Measurements from ENCODE around the gene OR9A4. TPM values are rescaled to one million over a fixed set of nuclear protein-coding genes. Genes with fewer than 3 reads are reported as not detected.

OR9A4 gene
- total and polyA plus RNA-seq, 10 of the 15 experiments (the other 5 are each of a cell fraction or from before 2014, with no cell fraction given): not detected

GRCh38 chr7:141950806-141951205 lies 34.6 kb downstream of the OR9A4 start (continued):
- TF ChIP-seq POU2F2 (IDR thresholded peaks at IDR 0.05; ENCODE audit: borderline replicate concordance, low read depth, low read length) (no peak), SIX5 (IDR thresholded peaks at IDR 0.05; ENCODE audit: low read depth, low read length, severe bottlenecking) (no peak), HDGF (IDR thresholded peaks at IDR 0.05) (no peak)

DNA sequence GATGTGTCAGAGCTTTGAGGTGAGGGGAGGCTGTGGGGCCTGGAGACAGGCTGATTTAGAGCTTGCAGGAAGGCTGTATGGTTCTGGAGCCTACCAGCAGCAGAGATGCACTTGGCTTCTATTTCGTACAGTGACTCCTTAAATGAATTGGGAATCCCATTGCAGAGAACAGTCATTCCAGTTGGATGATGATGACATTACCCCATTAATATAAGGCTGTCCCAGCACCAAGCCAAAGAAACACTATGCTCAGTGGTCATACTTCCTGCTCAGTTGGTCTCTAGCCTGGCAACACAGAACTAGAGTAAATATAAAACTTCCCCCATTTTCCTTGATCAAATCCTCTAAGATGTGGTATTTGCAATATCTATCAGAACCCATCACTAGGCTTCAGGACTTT lies 36.3 kb downstream of the OR9A4 start:
- Histone ChIP-seq H3K27ac (ENCODE audit: control insufficient read depth, insufficient read depth) (no peak overlapping the region), H3K4me3 (no peak overlapping the region), H4K20me1 (ENCODE audit: control insufficient read depth, insufficient read depth) (no peaks in the 10 kb centered on the region), H3K4me1 (ENCODE audit: control insufficient read depth, insufficient read depth, low read length) (no peaks in the 10 kb centered on the region), H3K36me3 (ENCODE audit: control insufficient read depth in 2 of 2, insufficient read depth in 2 of 2, low read length in 1 of 2) (no peaks in the 10 kb centered on the region), H2AFZ (ENCODE audit: control insufficient read depth, low read depth, low read length) (no peak overlapping the region), H3K27me3 (replicated peaks in 1 of 2; ENCODE audit: control insufficient read depth in 2 of 2, insufficient read depth in 2 of 2, low read length in 1 of 2) (no peaks in the 10 kb centered on the region), H3K4me2 (ENCODE audit: control insufficient read depth, insufficient read depth) (no peak overlapping the region), H3K9me3 (replicated peaks; ENCODE audit: control insufficient read depth, insufficient read depth, low read length) (no peaks in the 10 kb centered on the region), H3K79me2 (ENCODE audit: control insufficient read depth, insufficient read depth, low read length) (no peaks in the 10 kb centered on the region), H3K9ac (ENCODE audit: control insufficient read depth, insufficient read depth, low read length) (no peak overlapping the region)
- in situ Hi-C loops (cut with MboI) (no loop called here), intact Hi-C loops (cut with micrococcal nuclease; ENCODE audit: unreplicated experiment) (no loop called here)
- FAIRE-seq: no peak
- DNase-seq (ENCODE audit: low read depth, low spot score): no peak
- no TSS peak for BruUV-seq (replicated peaks)
- no peak for ATAC-seq
- SMC1A ChIA-PET (ENCODE audit: uncharacterized antibody, unreplicated experiment): no interaction called here
- RAD21 ChIA-PET (ENCODE audit: unreplicated experiment): no interaction called here
- POLR2A ChIA-PET: no interaction called here
- CTCF ChIA-PET: no interaction called here
- WGBS (ENCODE audit: insufficient coverage, insufficient replicate concordance, low lambda C conversion rate, missing lambda C conversion rate): 0% methylated on average over 1 of the region's 1 CpG
- TF ChIP-seq SUPT20H (IDR thresholded peaks at IDR 0.05; ENCODE audit: borderline replicate concordance, control insufficient read depth, low read depth, low read length) (no peak), POLR2AphosphoS5 (IDR thresholded peaks at IDR 0.05; ENCODE audit: low read length) (no peak), CBX3 (IDR thresholded peaks at IDR 0.05; ENCODE audit: borderline replicate concordance, low read depth) (no peak), FOS (IDR thresholded peaks at IDR 0.05; ENCODE audit: borderline replicate concordance, extremely low read depth, insufficient read length) (no peak), E4F1 (IDR thresholded peaks at IDR 0.05; ENCODE audit: borderline replicate concordance, partially characterized antibody) (no peak), SUZ12 (IDR thresholded peaks at IDR 0.05; ENCODE audit: unreplicated experiment) (no peak), BMI1 (IDR thresholded peaks at IDR 0.05; ENCODE audit: borderline replicate concordance) (no peak), TCF7 (IDR thresholded peaks at IDR 0.05; ENCODE audit: borderline replicate concordance) (no peak), NFIC (IDR thresholded peaks at IDR 0.05; ENCODE audit: low read depth, low read length) (no peak), USF2 (IDR thresholded peaks at IDR 0.05; ENCODE audit: borderline replicate concordance, low read depth, low read length) (no peak), IRF3 (IDR thresholded peaks at IDR 0.05) (no peak), CREM (IDR thresholded peaks at IDR 0.05; ENCODE audit: low read depth) (no peak), MYC (IDR thresholded peaks at IDR 0.05; ENCODE audit: insufficient read depth, insufficient read length, insufficient replicate concordance, low read length, severe bottlenecking) (no peak), EZH2 (IDR thresholded peaks at IDR 0.05; ENCODE audit: borderline replicate concordance, control insufficient read depth, low read depth, low read length) (no peak), GATAD2B (conservative IDR thresholded peaks at IDR 0.05; ENCODE audit: low read depth) (no peak), ASH2L (IDR thresholded peaks at IDR 0.05; ENCODE audit: borderline replicate concordance, low read depth) (no peak), CBX5 (IDR thresholded peaks at IDR 0.05; ENCODE audit: low read depth) (no peak), PAX5 (IDR thresholded peaks at IDR 0.05; ENCODE audit: borderline replicate concordance, low read depth, low read length) (no peak)

Data from GM12878 (cell line).